B cell (primary cell): Measurements from ENCODE around the gene UBE2L5.

Experiments used
- CTCF ChIP-seq: fragments of 200-600 bp; IDR thresholded peaks from one replicate; pipeline ENCODE4 v1.8.0; 2022; ENCODE audit warnings: antibody characterized with exemption, mild to moderate bottlenecking
- EZH2 ChIP-seq: IDR thresholded peaks from 2 replicates; pipeline ENCODE4 v1.6.1; 2012; ENCODE audit warnings: borderline replicate concordance, low read depth, mild to moderate bottlenecking, moderate library complexity, low read length; ENCODE audit not compliant: insufficient read depth, poor library complexity, severe bottlenecking

GRCh38 chr13:30409886-30410704 lies 12.2 kb upstream of the UBE2L5 start:
- TF ChIP-seq CTCF (no peak), EZH2 (no peak)
